Activated CD4-positive, alpha-beta T cell treated with anti-CD3 and anti-CD28 coated beads, Interleukin-2, amount 50 U/mL, for 16 hours (primary cell): Measurements from ENCODE around the gene SLC3A2.

ENCODE experiments used
- DNase-seq: peaks from one replicate; pipeline ENCODE4 v3.0.0-alpha.2; 2020

The SLC3A2 gene

DNA sequence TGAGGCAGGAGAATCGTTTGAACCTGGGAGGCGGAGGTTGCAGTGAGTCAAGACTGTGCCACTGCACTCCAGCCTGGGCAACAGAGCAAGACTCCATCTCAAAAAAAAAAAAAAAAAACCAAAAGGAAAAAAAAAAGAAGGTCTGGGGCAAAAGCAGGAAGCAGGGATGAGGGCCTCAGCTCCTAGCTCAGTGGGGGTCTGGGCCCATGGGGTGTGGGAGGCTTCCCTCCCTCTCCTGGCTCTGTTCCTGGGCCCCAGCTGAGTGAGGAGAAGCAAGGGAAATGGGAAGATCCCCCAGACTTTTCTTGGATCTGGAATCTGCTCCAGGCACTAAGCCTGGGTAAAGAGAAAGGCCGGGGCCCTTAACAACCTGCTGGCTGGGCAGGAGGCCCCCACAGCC, 31.6 kb downstream of the SLC3A2 start:
- DNase-seq: no peak

GRCh38 chr11:62914416-62914815, 33.7 kb downstream of the SLC3A2 start:
- no peak for DNase-seq

DNA sequence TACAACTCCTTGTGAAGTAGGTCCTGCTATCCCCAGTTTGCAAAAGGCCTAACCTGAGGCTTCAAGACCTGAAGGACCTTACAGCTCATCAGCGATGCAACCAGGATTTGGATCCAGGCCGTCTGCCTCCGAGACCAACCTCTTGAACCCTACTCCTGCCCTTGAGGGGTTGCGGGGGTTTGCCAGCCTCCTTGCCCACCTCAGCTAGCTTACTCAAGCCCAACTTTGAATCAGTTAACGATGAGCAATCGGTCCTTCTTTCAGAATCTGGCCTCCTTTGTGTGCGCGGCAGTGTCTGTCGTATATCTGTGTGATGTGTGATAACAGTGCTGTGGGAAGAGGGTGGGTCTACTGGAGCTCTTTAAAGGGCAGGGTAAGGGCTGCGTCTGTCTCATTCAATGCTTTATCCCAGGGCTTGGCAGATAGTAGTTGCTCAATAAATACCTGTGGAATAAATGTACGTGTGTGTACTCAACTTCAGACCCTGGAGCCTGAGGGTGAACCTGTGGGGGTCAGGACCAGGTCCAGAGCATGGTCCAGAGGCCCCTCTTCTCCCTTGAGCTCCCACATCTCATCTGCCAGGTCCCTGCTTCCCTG, 37.3 kb downstream of the SLC3A2 start:
- no peak for DNase-seq

- no peak for DNase-seq
Observed at GRCh38 chr11:62918531-62918930, 37.8 kb downstream of the SLC3A2 start.

- DNase-seq: no peak
Observed at GRCh38 chr11:62919476-62919875, 38.8 kb downstream of the SLC3A2 start.

- no peak for DNase-seq
Observed at GRCh38 chr11:62919898-62920640, 39.4 kb downstream of the SLC3A2 start.

DNA sequence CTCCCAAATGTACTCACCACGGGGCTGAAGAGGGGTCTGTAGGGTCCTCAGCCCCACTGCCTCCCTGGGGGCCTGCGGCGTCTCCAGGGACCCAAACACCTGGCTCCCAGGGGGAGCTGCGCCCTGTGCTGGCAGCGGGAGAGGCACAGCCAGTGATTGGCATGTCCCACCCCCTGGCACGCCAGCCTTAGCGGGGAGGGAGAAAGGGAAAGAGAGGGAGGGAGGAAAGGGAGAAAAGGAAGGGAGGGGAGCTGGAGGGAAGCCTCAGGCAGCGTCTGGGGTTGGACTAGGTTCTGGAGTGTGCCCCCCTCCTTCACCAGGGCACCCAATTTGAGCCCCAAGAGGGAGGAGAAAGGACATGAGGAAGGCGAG, 40.5 kb downstream of the SLC3A2 start, which contains the start of gene CHRM1:
TSS of gene CHRM1 (minus strand) at position 163 of the 372 bp plus-strand sequence. CDS start 10,263 bp downstream, outside the sequence.
- no peak for DNase-seq

GRCh38 chr11:62921573-62922188, 41.0 kb downstream of the SLC3A2 start:
- no peak for DNase-seq

DNA sequence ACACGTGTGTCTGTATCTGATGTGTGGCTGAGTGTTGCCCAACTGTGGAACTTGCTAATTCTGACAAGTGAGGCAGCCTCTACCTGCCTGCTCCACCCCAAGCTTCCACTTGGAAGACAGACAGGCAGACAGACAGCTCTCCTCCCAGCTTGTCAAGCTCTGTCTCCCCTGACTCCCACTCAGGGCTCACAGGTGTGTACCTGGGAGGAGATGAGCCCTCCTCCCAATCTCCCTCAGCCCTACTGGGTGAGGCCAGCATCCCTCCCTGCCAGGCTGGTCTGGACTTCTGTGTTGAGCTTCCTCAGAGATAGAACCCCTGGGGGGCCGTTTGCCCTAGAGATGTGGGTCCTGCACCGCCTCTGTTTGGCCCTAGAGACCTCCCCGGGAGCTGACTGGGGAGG, 41.5 kb downstream of the SLC3A2 start:
- no peak for DNase-seq

GRCh38 chr11:62922653-62923431, 42.1 kb downstream of the SLC3A2 start:
- DNase-seq: peak; percentile 37

DNA sequence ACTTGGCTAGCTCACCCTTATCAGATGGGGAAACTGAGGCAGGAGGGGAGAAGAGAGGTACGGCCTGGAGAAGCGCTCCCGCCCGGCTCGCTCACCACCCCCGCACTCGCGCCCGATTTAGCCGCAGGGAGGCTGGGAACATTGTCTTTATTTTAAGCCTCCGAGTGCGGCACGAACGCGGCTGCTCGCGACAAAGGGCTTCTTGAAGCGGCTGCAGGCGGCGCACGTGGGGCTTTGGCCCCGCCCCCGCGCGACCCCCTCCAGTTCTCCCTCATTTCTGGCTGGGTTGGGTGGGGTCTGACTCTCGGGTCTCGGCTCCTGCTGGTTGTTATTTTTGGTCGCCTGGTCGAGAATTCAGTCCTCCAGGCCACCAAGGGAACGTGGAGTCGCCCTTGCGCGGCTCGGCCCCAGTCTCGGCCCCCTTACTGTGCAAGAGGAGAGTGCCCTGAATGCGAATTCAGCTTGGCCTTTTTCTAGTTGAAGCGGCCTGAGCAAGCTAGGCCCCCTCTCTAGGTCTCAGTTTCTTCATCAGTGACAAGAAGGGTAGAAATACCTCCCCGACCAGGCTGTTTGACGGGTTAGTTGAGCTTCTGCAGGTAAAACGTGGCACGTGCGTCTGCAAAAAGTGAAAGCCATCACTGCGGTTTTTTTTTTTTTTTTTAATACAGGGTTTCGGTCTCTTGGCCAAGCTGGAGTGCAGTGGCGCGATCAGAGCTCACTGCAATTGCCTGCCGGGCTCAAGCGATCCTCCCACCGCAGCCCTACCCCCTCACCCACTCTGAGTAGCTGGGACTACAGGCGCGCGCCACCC, 43.1 kb downstream of the SLC3A2 start:
- DNase-seq: no peak

- no peak for DNase-seq
Observed at GRCh38 chr11:62925308-62925707, 44.6 kb downstream of the SLC3A2 start.

- DNase-seq: no peak
Observed at GRCh38 chr11:62925745-62926679, 45.3 kb downstream of the SLC3A2 start.

DNA sequence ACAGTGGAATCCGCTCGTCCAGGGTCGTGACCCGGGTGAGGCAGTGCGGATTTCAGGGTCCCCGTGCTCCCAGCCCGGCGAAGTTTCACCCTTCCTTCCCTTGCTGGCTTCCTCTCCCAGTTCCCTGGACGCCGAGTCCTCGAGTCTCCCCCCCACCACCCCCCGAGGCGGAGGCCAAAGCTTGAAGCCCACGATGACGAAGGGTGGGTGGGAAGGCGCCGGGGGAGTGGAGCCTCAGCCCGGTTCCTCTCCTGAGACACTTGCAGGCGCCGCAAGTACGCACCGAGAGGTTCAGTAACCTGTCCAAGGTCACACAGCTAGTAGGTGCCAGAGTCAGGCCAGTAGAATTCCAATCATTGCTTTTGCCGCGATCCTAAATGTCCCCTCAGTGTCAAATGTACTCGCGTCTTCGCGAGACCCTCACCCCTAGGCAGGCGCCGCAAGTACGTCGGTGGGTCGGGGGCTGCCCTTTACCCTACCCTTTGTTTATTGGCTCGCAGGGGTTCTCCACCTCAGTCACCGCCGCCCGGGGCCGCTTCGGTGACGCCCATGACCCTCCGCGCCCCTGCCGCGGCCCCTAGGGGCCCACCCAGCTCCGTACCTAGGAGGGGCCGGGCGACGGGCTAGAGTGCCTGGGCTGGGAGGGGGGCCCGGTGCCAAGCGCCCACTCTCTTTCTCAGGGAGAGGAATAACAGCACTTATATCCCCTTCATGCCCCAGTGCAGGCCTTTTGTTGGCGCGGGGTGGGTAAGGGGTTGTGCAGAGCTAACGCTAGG, 46.2 kb downstream of the SLC3A2 start:
- no peak for DNase-seq

DNA sequence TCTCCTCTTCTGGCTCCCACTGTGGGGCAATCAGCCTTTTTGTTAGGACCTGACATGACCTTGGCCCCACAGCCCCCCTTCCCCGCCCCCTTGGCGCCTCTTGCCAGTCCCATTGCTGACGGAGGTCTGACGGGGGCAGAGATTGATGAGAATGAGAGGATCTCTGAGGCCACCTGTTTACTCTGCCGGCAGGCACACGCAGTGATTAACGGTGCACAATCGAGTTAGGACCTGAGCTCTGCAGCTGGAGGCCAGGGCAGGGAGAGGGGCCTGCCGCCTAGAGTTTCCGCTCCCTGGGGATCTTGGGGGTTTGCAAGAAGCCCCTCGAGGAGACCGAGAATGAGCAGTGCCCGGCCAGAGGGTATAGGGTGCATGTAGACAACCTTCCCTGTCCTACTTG, 47.3 kb downstream of the SLC3A2 start:
- DNase-seq: no peak

GRCh38 chr11:62930157-62930556, 49.5 kb downstream of the SLC3A2 start:
- no peak for DNase-seq

- DNase-seq: no peak
Observed at GRCh38 chr11:62930666-62931065, 50.0 kb downstream of the SLC3A2 start.

DNA sequence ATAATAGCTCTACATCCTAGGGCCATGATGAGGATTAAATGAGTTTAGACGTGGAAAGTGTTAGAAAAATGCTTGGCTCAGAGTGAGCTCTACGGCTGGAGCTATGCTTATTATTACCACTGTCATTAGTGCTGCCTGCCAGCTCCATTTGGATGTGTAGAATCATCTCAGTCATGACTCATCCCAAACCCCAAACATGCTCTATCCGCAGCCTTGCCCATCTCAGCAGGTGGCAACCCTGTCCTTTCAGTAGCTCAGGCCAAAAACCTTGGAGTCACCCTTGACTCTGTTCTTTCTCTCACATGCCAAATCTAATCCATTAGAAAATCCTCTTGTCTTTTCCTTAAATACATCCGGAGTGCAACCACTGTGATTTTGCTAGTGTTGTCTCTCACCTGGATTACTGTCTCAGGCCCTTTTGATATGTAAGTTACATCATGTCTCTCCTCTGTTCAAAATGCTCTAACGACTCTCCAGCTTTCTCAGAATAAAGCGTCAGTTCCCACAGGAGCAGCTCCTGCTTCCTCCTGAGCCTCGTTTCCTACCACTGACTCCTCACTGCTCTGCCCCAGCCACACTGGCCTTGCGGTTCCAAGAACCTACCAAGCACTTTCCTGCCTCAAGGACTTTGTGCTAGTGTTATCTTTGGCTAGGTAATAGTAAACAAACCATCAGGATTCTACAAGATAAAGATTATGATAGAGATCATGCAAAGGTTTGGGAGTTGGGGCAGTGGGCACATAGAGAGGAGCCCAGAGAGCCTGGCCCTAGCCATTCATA, 51.0 kb downstream of the SLC3A2 start:
- DNase-seq: no peak

- DNase-seq: no peak
Observed at GRCh38 chr11:62933285-62933684, 52.6 kb downstream of the SLC3A2 start.
